Hippocampal formation (tissue), 2 donors: Measurements from ENCODE around the gene LEO1.

Experiments
- DNase-seq, 2 donors: peaks; one replicate each; lab custom pipeline; 2025; lab: John Stamatoyannopoulos, UW

The LEO1 gene

GRCh38 chr15:51931638-51932037 lies 39.9 kb downstream of the LEO1 start:
- no peak for DNase-seq

DNA sequence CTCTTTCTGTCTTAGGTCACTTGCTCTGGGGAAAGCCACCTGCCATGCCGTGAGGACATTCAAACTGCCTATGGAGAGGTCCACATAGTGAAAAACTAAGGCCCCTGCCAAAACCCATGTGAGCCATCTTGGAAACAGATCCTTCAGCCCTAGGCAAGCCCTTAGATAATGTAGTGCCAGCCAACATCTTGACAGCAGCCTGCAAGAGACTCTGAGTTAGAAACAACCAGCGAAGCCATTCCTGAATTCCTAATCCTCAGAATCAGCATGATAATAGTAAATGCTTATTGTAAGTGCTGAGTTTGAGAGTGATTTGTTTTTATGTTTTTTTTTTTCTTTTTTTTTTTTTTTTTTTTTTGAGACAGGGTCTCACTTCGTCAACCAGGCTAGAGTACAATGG lies 40.6 kb downstream of the LEO1 start:
- DNase-seq: no peak

DNA sequence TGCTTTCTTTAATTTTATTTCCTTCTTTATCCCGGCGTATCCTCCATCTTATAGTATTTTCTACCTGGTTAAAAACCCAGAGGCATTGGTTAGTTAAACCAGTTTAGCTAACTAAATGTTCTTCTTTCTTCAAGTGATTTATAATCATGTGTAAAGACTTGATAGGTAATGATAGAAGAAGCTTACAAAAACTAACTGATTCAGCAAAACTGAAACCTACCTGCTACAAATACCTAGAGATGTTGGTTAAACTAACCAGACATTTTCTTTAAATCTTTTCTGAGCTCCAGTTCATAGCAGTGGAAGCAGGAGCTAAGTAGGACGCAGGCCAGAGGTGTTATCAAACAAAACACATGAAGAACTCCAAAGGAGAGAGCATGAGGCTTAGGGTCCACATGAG lies 44.8 kb downstream of the LEO1 start:
- no peak for DNase-seq

DNA sequence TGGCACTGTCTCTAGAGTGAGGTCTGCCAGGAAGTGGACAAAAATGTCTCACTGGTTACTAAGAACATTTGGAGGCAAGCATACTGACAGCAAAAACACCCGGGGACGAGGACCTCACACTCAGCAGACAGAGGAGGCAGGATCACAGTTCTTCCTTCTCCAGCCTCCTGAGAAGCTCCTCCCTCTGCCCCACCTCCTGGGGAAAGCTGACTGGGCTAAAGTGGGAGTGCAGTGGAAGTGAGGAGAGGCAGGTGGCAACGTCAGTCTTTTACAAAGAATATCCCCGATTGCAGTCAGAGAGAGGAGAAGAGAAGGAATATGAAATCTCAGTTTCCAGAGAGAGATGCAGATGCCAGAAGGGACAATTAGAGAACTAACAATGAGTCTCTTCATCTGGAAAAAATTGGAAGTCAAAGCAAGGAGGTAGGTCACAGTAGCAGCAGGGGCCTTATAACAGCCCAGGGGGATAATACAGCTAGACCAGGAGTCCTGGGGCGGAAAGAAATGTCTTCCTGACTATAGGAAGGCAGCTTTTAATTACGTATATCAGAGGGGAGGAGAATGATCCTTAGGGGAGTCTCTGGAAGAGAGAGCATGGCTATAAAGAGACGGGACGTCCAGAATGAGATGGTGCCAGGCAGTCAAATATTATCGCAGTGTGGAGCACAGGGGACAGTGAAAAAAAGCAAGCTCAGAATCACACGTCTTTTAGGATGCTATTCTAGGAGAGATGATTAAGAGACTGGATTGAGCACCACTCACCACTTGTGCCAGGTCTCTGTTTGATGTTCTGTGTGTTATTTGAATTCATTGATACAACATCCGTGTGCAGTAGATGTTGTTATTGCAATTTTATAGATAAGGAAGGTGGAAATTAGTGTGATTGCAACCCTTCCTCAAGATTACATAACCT lies 47.2 kb downstream of the LEO1 start:
- DNase-seq: peak in 1 of 2 donors; percentile 2

DNA sequence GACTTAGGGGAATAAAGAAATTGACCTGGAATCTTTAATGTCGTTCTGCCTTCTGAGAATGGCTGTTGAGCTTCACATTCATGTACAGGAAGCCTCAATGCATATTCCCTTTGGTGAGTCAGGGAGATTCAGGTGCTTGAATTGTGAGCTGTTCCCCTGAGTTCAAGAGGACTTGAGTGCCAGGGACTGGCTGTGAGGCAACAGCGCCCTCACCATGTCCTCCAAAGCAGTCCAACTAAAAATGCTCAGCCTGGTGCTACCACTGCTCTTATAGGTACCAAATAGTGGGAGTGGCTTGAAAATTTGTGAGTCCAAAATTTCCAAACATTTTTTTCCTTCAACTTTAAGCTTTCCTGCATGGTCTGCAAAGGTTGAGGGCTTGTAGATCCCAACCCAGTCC lies 54.1 kb downstream of the LEO1 start:
- DNase-seq: no peak

DNA sequence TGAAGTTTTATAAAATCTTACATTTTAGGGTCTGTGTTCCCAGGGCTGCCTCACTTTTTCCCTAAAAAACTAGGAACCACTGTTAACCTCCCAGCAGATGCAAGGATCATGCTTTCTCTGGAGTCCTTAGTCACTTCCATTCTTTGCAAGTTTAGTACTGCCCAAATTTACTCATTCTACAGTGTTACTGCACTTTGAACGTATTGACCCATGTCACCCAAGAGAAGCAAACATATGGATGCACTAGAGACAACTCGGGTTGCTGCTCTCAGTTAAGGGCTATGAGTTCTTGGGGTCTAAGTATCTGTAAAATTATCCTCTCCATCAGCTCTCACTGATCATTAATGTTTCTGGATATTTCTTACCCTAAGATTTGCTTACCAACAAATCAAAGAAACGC lies 59.0 kb downstream of the LEO1 start:
- no peak for DNase-seq

DNA sequence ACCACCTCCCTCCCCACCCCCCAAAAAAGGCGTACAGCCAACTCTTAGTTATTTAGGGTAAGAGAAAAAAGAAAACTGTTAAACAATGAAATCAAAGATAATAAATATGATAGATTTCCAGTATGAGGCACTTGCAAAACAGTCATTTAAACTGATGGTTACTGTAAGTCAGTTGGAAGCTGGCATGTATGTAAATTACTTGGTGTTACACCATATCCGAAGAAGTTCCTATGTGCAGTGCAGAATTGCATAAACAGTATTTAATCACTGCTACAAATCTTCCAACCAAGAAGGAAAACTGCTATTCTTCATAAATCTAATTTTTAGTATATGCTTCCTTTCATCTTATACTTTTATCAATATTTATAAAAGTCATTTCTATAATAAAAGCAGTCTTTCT lies 62.0 kb downstream of the LEO1 start:
- no peak for DNase-seq

GRCh38 chr15:51908316-51908715 lies 63.3 kb downstream of the LEO1 start:
- DNase-seq: no peak

GRCh38 chr15:51907136-51907862 lies 64.3 kb downstream of the LEO1 start:
- DNase-seq: no peak

DNA sequence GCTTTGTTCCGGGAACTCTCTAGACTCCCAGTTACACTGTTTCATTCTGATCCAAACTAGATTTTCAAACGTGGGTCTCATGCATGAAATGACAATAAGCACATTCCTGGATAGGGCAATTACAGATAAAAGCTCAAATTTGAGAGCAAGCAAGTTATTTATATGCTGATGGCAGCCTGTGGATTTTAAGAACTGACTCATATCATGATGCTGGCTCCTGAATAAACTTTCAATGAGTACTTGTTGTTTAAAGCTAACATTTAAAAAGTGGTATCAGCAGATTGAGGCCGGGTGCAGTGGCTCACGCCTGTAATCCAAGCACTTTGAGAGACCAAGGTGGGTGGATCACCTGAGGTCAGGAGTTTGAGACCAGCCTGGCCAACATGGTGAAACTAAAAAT lies 66.6 kb downstream of the LEO1 start:
- DNase-seq: no peak

GRCh38 chr15:51904421-51904820 lies 67.2 kb downstream of the LEO1 start:
- DNase-seq: no peak

DNA sequence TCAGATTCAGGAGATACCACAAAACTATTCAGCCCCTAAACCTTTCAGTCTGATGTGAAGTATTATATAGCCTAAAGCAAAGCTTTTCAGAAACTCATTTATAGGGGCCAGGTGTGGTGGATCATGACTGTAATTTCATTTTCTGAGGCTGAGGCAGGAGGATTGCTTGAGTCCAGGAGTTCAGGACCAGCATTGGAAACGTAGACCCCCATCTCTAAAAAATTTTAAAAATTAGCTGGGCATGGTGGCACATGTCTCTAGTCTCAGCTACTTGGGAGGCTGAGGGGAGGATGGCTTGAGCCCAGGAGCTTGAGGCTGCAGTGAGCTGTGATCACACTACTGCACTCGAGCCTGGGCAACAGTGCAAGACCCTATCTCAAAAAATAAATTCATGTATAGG lies 82.1 kb downstream of the LEO1 start:
- no peak for DNase-seq

DNA sequence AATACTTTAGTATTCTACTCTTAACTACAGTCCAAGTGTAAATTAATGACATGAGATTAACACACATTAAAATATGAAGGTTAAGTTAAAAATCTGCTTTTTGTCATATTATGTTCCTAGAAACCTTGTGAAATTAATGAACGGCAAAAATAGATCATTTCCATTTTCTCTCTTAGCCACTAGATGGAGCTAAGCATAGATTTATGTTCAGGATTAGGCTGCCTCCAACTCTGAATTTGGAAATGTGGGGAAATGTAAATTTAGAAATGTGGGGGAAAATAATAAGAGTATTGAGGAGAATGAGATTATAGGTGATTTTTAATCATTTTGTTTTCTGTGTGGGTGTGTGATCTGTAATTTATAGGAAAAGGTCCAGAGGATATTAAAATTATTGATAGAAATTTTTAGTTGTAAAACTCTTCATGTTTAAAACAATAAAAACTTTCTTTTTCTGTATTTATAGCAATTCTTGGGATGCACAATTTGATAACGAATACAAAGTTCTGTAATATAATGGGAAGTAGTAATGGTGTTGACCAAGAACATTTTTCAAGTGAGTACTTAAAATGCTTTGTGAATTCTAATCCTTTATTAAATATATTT lies 82.9 kb downstream of the LEO1 start:
- DNase-seq: peak in 1 of 2 donors; percentile 17
